Measurements from ENCODE around the gene SYCE3. TPM values are rescaled to one million over a fixed set of nuclear protein-coding genes. Genes with fewer than 3 reads are reported as not detected.

SYCE3 gene
- total RNA-seq, 2 experiments from 2014 or later, result 3.8 TPM

- POLR2A ChIA-PET, result no interaction called here
- intact Hi-C loops (cut with DNase I, micrococcal nuclease), result no loop called here
- no peak overlapping the region for H3K4me3 Mint-ChIP-seq
Observed at GRCh38 chr22:50597097-50597496, 34.4 kb upstream of the SYCE3 start.

DNA sequence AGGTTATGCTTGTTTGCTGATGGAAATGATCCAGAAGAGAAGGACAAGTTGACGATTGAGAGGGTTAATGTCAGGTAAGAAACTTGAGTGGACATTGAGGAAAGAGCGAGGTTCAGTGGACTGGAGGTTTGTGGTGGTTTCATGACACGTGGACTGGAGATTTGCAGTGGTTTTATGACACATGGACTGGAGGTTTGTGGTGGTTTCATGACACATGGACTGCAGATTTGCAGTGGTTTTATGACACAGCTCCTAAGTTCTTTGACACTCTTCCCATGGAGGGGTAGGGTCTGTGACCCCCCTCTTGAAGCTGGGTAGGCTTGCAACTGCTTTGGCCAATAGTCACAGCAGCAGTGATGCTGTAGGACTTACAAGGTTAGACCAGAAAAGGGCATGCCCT, 32.5 kb upstream of the SYCE3 start:
- Mint-ChIP-seq H3K9me3 (ENCODE audit: low read depth) (no peaks in the 10 kb centered on the region), H3K36me3 (ENCODE audit: low read depth) (peaks cover 3% of the 10 kb centered on the region), H3K4me1 (peaks cover 4% of the 10 kb centered on the region), H3K27ac (no peak overlapping the region), H3K4me3 (no peak overlapping the region), H3K27me3 (peaks cover 5% of the 10 kb centered on the region)
- CTCF ChIA-PET, result no interaction called here
- no peak for ATAC-seq
- DNase-seq, result no peak
- POLR2A ChIA-PET, result no interaction called here
- intact Hi-C loops (cut with DNase I, micrococcal nuclease), result no loop called here

More at GRCh38 chr22:50597097-50597496, 34.4 kb upstream of the SYCE3 start:
- Mint-ChIP-seq H3K27ac (no peak overlapping the region), H3K4me1 (peaks cover 7% of the 10 kb centered on the region), H3K36me3 (ENCODE audit: low read depth) (peaks cover 3% of the 10 kb centered on the region), H3K9me3 (ENCODE audit: low read depth) (no peaks in the 10 kb centered on the region), H3K27me3 (peaks cover 12% of the 10 kb centered on the region)
- no peak for DNase-seq
- no peak for ATAC-seq
- CTCF ChIA-PET, result no interaction called here

- peaks cover 6% of the 10 kb centered on the region for H3K4me1 Mint-ChIP-seq
- intact Hi-C loops (cut with DNase I, micrococcal nuclease), result no loop called here
- ChIA-PET POLR2A (no interaction called here), CTCF (interaction anchor here (0.8 to 1.0 kb wide), 2 partner anchors 39 to 62 kb away, joined by 3 to 5 read pairs; partner anchors contain the start of gene SCO2)
- ATAC-seq, result no peak
- H3K4me3 Mint-ChIP-seq, result no peak overlapping the region
- no peaks in the 10 kb centered on the region for H3K27me3 Mint-ChIP-seq
- no peaks in the 10 kb centered on the region for H3K36me3 Mint-ChIP-seq (ENCODE audit: low read depth)
- DNase-seq, result no peak
- H3K9me3 Mint-ChIP-seq (ENCODE audit: low read depth), result no peaks in the 10 kb centered on the region
- no peak overlapping the region for H3K27ac Mint-ChIP-seq
Observed at GRCh38 chr22:50587407-50587806, 24.7 kb upstream of the SYCE3 start.

DNA sequence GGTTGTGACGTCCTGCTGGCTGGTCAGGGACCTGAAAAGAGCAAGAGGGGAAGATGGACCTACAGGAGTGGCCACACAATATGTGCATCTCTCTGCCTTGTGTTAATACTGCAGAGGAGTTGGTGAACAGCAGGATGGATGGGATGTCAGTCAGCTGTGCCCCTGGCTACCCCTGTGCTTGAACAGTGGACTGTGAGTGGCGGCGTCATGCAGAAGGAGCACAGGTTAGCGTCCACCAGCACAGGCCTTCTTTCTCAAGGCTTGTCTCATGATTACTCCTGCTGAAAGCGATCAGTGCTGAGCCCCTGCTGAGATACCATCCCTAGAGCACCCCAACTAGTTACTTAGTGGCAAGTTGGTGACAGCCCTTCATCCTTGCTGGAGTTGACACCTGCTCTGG, 23.7 kb upstream of the SYCE3 start:
- Mint-ChIP-seq H3K27ac (no peak overlapping the region), H3K4me1 (peaks cover 12% of the 10 kb centered on the region), H3K4me3 (no peak overlapping the region), H3K27me3 (no peaks in the 10 kb centered on the region), H3K36me3 (ENCODE audit: low read depth) (peaks cover 2% of the 10 kb centered on the region), H3K9me3 (ENCODE audit: low read depth) (no peaks in the 10 kb centered on the region)
- ChIA-PET POLR2A (no interaction called here), CTCF (interaction anchor here (1.0 kb wide), 1 partner anchor 61 kb away, joined by 5 read pairs; the partner anchor contains the start of gene SCO2)
- no peak for DNase-seq
- intact Hi-C loops (cut with DNase I, micrococcal nuclease), result no loop called here
- no peak for ATAC-seq

DNA sequence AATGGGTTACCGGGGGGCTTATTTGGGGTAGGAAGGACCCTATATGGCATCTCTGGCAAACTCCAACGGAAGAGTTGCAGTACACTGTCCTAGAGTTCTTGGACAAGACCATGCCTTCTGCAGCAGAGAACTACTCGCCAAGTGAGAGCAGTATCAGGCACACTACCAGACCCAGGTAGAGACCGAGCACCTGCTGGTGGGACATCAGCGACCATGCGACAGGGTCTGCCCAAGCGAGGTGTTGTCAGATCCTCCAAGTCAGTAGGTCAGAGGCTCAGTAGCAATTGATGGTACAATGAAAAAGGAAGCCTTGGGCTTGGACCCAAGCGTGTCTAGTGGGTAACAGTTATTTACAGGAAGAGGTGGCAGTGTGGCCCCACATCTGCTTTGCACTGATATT, 23.1 kb upstream of the SYCE3 start:
- ChIA-PET CTCF (interaction anchor here (0.6 kb wide), 1 partner anchor 16 kb away, joined by 3 read pairs; no protein-coding TSS in a partner anchor), POLR2A (no interaction called here)
- intact Hi-C loops (cut with DNase I, micrococcal nuclease), result no loop called here
- DNase-seq, result no peak
- Mint-ChIP-seq H3K27me3 (no peaks in the 10 kb centered on the region), H3K4me1 (peaks cover 17% of the 10 kb centered on the region), H3K27ac (no peak overlapping the region), H3K9me3 (ENCODE audit: low read depth) (no peaks in the 10 kb centered on the region), H3K4me3 (no peak overlapping the region), H3K36me3 (ENCODE audit: low read depth) (peaks cover 2% of the 10 kb centered on the region)
- no peak for ATAC-seq

- Mint-ChIP-seq H3K4me3 (no peak overlapping the region), H3K4me1 (peaks cover 21% of the 10 kb centered on the region), H3K36me3 (ENCODE audit: low read depth) (peaks cover 6% of the 10 kb centered on the region), H3K9me3 (ENCODE audit: low read depth) (no peaks in the 10 kb centered on the region), H3K27ac (no peak overlapping the region), H3K27me3 (no peaks in the 10 kb centered on the region)
- ChIA-PET CTCF (interaction anchor here (0.6 kb wide), 1 partner anchor 16 kb away, joined by 3 read pairs; no protein-coding TSS in a partner anchor), POLR2A (no interaction called here)
- ATAC-seq (no peak), DNase-seq (no peak)
- intact Hi-C loops (cut with DNase I, micrococcal nuclease), result no loop called here
Observed at GRCh38 chr22:50585238-50585637, 22.5 kb upstream of the SYCE3 start.

DNA sequence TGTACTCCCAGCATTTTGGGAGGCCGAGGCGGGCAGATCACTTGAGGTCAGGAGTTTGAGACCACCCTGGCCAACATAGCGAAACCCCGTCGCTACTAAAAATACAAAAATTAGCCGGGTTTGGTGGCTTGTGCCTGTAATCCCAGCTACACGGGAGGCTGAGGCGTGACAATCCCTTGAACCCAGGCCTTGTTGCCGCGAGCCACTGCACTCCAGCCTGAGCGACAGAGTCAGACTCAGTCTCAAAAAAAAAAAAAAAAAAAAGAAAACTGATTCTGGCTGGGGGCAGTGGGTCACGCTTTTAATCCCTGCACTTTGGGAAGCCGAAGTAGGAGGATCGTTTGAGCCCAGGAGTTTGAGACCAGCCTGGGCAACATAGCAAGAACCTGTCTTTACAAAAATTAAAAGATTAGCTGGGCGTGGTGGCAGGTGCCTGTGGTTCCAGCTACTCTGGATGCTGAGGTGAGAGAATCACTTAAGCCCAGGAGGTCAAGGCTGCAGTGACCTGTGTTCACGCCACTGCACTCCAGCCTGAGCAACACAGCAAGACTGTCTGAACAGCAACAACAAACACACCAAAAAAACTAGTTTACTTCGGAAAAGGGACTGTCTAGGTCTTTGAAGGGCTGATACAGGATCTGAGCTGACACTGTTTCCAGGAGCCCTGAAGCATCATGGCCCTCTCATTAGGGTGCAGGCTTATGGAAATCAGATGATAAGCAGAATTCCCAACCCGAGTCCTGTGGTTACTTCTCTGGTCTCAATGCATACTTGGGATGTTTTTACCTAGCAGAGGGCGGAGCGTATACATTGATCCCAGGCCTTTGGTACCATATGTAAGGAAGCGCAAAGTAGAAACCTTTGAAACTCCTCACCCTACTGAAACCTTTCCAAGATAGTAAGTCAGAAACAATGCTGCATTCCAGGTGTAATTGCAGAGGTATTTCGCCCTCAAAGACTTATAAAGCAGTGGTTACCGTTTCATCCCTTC, 21.7 kb upstream of the SYCE3 start:
- Mint-ChIP-seq H3K4me1 (peaks cover 24% of the 10 kb centered on the region), H3K4me3 (peak overlapping the region; percentile 86), H3K27ac (no peak overlapping the region), H3K9me3 (ENCODE audit: low read depth) (no peaks in the 10 kb centered on the region), H3K27me3 (no peaks in the 10 kb centered on the region), H3K36me3 (ENCODE audit: low read depth) (peaks cover 15% of the 10 kb centered on the region)
- DNase-seq, result no peak
- ChIA-PET POLR2A (no interaction called here), CTCF (interaction anchor here (1.0 to 3.9 kb wide), 2 partner anchors 21 to 59 kb away, joined by 3 to 14 read pairs; partner anchors contain the start of gene SCO2)
- intact Hi-C loops (cut with DNase I, micrococcal nuclease), result loop anchor here in 1 of 2 experiments (5.0 kb wide), 1 partner anchor 108 kb away; no protein-coding TSS in a partner anchor
- no peak for ATAC-seq

DNA sequence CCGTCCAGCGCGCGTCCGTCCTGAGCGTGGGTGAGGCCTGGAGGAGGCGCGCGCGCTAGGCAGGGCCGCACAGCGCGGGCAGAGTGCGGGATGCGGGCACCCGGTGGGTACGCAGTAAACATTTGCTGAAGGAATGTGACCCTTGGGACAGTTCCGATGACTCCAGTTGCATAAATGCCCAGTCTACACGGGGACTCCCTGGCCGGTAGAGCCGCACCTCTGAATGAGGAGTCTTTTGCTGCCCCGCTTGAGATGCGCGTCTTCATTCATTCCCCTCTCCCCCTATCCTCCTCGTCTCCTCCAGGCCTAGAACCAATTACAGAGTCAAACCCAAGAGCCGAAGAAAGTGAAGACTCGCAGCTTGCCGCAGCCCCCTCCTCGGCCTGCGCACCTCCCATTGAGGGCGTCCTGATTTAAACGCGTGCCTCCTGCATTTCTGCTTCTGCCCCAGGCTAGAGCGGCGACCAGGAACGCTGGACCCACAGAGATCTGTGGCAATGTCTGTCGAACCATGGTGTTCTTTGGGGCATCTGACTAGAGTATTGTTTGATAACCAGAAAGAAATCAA, 20.7 kb upstream of the SYCE3 start:
- CTCF ChIA-PET, result interaction anchor here (1.1 to 3.9 kb wide), 2 partner anchors 18 to 58 kb away, joined by 4 to 14 read pairs; partner anchors contain the start of gene SCO2
- H3K4me1 Mint-ChIP-seq, result peaks cover 25% of the 10 kb centered on the region
- peaks cover 22% of the 10 kb centered on the region for H3K36me3 Mint-ChIP-seq (ENCODE audit: low read depth)
- no peak for DNase-seq
- POLR2A ChIA-PET, result interaction anchor here (0.6 to 1.6 kb wide), 2 partner anchors 38 to 58 kb away, joined by 4 to 6 read pairs; partner anchors contain the start of gene SCO2
- peak overlapping the region; percentile 84 for H3K27ac Mint-ChIP-seq
- peak overlapping the region; percentile 86 for H3K4me3 Mint-ChIP-seq
- peak; percentile 21 for ATAC-seq
- H3K27me3 Mint-ChIP-seq, result no peaks in the 10 kb centered on the region
- intact Hi-C loops (cut with DNase I, micrococcal nuclease), result loop anchor here (1.0 to 5.0 kb wide), 13 partner anchors 21 to 398 kb away; partner anchors contain the start of genes ARSA (in 1 of the 2), MAPK11 (in 1 of the 2), PPP6R2 (in 1 of the 2) and SYCE3 (in 1 of the 2)
- H3K9me3 Mint-ChIP-seq (ENCODE audit: low read depth), result no peaks in the 10 kb centered on the region

DNA sequence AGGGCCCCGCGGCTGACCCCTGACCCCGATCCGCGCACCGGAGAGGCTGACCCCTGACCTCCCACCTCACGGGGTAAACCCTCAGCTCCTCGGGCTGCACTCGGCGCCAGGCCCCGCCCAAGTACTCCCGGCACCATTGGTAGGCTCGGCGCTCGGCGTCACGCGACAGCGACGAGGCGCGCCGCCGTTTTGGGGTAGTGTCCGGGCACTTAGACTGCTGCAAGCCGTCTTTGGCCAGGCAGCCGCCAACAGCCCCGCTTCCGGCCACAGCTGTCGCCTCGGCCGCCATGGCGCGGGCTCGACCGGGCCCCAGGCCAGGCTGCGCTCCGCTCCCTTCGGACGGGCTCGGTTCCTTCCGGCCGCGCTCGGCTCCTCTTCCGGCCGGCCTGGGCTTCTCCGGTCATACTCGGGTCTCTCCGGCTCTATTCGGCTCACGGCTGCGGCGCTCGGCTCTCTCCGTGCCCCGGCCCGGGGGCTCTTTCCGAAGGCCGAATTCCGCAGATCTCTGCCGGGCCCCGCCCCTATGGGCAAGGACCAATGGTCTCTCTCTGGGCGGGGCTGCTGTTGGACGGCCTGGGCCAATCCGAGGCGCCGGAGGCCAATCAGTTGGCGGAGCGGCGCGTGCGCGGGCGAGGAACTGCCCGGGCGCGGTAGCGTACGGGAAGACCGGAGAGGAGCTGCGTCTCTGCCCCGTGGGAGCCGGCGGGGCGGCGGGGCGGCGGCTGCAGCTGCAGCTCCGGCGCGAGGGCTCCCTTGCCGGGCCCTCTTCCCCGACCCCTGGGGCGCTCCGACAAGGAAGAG, 20.0 kb upstream of the SYCE3 start, which contains the start of gene CHKB:
Gene CHKB (minus strand): TSS at position 357 of the 801 bp plus-strand sequence. CDS start 68 bp downstream, at position 289.
- peak; percentile 99 for DNase-seq
- H3K4me3 Mint-ChIP-seq, result peak within 1 kb of the TSS; percentile 86

DNA sequence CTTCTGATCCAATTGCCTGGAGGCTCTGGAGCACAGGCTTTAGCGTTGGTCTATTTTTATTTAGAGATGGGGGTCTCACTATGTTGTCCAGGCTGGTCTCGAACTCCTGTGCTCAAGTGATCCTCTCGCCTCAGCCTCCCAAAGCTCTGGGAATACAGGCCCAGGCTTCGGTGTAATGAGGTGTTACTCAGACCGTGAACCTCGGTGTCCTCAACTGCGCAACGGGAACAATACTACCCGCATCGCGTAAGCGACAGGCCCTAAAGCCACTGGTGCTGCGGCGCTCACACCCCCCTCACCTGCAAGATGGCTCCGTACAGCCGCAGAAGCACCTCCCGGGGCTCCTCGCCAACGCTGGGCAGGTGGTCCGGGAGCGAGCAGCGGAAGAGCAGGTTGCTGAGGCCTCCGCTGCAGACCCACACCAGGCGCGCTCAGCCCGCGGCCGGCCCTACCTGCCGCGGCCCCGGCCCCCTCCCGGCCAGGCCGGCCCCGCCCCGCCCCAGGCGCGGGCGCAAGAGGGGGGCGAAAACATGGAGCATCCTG, 19.3 kb upstream of the SYCE3 start:
- Mint-ChIP-seq H3K4me3 (peak overlapping the region; percentile 86), H3K9me3 (ENCODE audit: low read depth) (no peaks in the 10 kb centered on the region), H3K27ac (peak overlapping the region; percentile 83), H3K27me3 (no peaks in the 10 kb centered on the region), H3K36me3 (ENCODE audit: low read depth) (peaks cover 26% of the 10 kb centered on the region), H3K4me1 (peaks cover 25% of the 10 kb centered on the region)
- ChIA-PET CTCF (interaction anchor here (0.6 to 3.9 kb wide), 9 partner anchors 11 to 286 kb away, joined by 3 to 14 read pairs (median 4); partner anchors contain the start of genes LMF2, NCAPH2 and SCO2), POLR2A (interaction anchor here (0.6 to 1.6 kb wide), 7 partner anchors 19 to 74 kb away, joined by 3 to 11 read pairs (median 4); partner anchors contain the start of genes LMF2, SCO2 and SYCE3)
- DNase-seq (peak; percentile 67), ATAC-seq (no peak)
- intact Hi-C loops (cut with DNase I, micrococcal nuclease), result loop anchor here (1.0 to 5.0 kb wide), 12 partner anchors 19 to 391 kb away; partner anchors contain the start of genes NCAPH2 (in 2 of the 2), MAPK11 (in 1 of the 2), PPP6R2 (in 1 of the 2) and SBF1 (in 1 of the 2)

More for the DNA sequence above, 20.0 kb upstream of the SYCE3 start, which contains the start of gene CHKB:
- Mint-ChIP-seq H3K27ac (peak within 1 kb of the TSS; percentile 84), H3K4me1 (peaks cover 25% of the 10 kb centered on the region), H3K36me3 (ENCODE audit: low read depth) (peaks cover 22% of the 10 kb centered on the region), H3K27me3 (no peaks in the 10 kb centered on the region), H3K9me3 (ENCODE audit: low read depth) (no peaks in the 10 kb centered on the region)
- ChIA-PET CTCF (interaction anchor here (0.6 to 3.9 kb wide), 8 partner anchors 12 to 286 kb away, joined by 3 to 14 read pairs (median 4); partner anchors contain the start of genes LMF2, NCAPH2 and SCO2), POLR2A (interaction anchor here (0.6 to 1.6 kb wide), 10 partner anchors 19 to 330 kb away, joined by 3 to 11 read pairs (median 4); partner anchors contain the start of genes LMF2, SCO2 and SYCE3)
- intact Hi-C loops (cut with DNase I, micrococcal nuclease), result loop anchor here (1.0 to 5.0 kb wide), 17 partner anchors 19 to 397 kb away; partner anchors contain the start of genes NCAPH2 (in 2 of the 2), ARSA (in 1 of the 2), MAPK11 (in 1 of the 2) and PPP6R2 (in 1 of the 2)
- ATAC-seq, result peak; percentile 97

Data from activated CD4-positive, alpha-beta T cell treated with anti-CD3 and anti-CD28 coated beads for 36 hours (primary cell).